OCI-LY1 (cell line): ENCODE data around the gene NLRC3.
A peak's percentile ranks its signal among the peaks of the same experiment; 100 is the strongest.
"Not testable (repeated sequence)": the region's sequence is repeated elsewhere in the genome, so short reads cannot be mapped to it uniquely, and the experiment has no call there.

ENCODE experiments used
- CTCF ChIP-seq: fragments of 200-600 bp; sonication (generic), shearing (Covaris generic); IDR thresholded peaks from 2 replicates; pipeline ENCODE4 v1.5.1; 2017; ENCODE audit warnings: mild to moderate bottlenecking, antibody characterized with exemption, low read length, moderate library complexity, mixed read lengths
- EZH2 ChIP-seq: fragments of 200-600 bp; sonication (generic), shearing (Covaris generic); IDR thresholded peaks from 2 replicates; pipeline ENCODE4 v1.8.0; 2017; ENCODE audit warnings: borderline replicate concordance, mixed run types, mild to moderate bottlenecking, antibody characterized with exemption, low read length, moderate library complexity, mixed read lengths

GRCh38 chr16:3527216-3527829, 49.9 kb downstream of the NLRC3 start:
- TF ChIP-seq CTCF, result peak; percentile 60; the same call in 1 of the 2 replicates
- not testable (repeated sequence) for TF ChIP-seq EZH2
